GM19467 (cell line): ENCODE data around the gene TNNT2.

ENCODE experiments used
- ATAC-seq: cut with Tn5 transposase; IDR thresholded peaks from one replicate; pipeline ENCODE4 v1.9.1; 2021; ENCODE audit warnings: mild to moderate bottlenecking, moderate library complexity; ENCODE audit not compliant: unreplicated experiment

Gene TNNT2

DNA sequence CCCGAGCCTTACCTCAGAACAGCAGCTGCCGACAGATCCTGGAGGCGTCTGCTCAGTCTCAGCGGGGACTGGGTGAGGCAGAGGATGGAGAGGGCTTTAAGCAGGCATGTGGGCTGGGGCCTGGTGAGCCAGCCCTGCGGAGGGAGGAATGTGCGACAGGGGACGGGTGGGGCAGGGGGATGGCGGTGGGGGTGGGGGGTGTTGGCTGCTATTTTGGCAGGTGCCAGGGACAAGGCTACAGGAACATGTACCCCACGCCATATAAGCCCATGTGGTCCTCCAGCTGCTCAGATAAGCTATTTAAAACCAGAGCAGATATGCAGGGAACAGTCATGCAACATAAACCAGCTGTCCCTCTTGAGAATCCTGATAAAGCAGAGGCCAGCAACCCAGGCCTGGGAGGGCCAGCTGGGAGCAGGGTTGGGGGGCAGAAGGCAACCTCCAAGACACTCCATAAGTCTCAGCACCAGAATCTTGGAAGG, at the start of gene TNNT2:
Gene TNNT2 (minus strand): TSS at position 70 of the 482 bp plus-strand sequence. CDS start 4,426 bp downstream, outside the sequence.
- ATAC-seq: no peak

GRCh38 chr1:201426479-201427310, 49.2 kb upstream of the TNNT2 start:
- ATAC-seq: no peak

DNA sequence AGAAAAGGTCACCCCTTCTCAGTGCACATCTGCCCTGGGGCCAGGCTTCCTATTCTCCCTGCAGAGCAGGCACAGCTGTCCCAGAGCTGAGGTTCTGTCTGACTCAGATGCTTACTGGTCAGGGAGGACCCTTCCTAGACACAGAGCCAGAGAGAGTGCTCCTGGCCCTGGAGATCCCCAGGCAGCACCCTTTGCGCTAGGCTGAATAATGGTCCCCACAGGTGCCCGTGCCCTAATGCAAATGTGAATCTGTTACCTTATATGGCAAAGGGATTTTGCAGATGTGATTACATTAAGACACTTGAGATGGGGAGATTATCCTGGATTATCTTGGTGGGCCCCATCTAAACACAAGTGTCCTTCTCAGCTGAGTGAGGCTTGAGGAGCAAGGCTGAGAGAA, 46.7 kb upstream of the TNNT2 start:
- ATAC-seq: no peak

GRCh38 chr1:201423655-201424054, 46.2 kb upstream of the TNNT2 start:
- no peak for ATAC-seq

GRCh38 chr1:201422436-201423030, 45.1 kb upstream of the TNNT2 start:
- ATAC-seq: no peak

GRCh38 chr1:201422026-201422425, 44.5 kb upstream of the TNNT2 start:
- no peak for ATAC-seq

DNA sequence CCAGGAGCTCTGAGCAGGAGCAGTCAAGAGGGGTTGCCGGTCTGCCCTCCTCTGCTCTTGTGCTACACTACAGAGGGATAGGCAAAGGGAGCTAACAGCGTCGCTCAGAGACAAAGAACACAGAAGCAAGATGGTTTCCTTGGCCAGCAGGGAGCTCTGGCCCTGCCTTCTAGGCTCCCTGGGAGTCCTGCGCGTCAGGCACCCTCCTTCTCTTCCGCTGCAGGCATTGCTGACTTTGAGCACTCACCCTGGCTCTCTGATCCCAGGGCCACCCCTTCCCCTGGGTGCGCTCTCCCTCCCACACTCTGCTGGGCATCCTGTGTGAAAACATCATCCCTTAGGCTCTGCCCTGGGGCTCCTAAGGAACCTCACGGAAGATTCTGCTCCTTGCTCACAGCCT, 43.6 kb upstream of the TNNT2 start:
- no peak for ATAC-seq

DNA sequence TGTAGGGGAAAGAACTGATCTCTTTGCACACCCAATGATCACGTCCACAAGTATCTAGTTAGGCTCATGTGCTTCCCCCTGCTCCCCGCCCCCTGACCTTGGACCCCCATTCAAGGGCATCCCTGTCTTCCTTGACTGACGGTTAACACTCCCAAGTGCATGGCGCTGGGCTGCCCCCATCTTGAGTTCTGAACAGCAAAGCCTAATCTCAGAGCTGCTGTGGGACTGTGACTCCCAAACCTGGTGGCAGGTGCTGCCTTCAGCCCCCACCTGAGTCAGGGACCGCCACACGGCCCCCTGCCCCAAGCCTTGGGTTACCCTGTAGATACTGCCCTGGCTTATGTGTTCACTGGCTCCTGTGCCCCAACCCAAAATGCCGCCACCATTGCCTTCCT, 43.1 kb upstream of the TNNT2 start:
- no peak for ATAC-seq

DNA sequence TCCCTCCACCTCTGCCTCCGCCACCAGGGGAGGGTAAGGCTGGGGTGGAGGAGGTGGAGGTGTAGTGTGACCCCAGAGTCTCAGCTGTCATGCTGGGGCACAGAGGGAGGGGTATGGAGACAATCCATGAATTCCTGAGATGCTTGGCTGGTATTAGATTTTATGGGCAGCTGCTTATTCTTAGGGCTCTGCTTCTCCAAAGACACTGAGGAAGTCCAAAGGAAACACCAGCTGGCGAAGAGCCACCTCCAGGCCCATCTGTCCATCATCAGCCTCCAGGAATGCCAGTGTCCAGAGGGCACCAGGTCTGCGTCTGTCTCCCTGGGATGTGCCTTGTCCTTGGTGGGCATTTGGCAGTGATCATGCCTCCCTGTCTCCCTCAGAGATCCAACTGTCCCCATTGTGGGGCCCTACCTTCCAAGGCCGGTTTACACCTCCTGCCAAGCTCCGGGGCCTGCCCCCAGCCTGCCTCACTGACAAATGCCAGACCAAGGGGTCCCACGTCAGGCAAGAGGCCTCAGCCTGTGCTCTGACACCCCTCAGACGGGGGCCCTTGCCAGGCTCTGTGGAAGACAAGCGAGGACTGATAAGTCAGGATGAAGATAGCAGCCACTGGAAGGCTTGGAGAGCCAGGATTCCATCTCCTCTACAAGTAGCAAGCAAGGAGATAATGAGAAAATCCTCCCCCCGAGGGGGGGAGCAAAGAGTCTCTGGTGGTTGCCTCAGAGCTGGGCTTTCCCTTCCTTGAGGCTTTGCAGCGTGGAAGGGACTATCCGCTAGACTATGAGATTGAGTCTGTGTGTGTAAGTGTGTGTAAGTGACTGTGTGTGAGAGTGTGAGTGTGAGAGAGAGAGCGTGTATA, 42.5 kb upstream of the TNNT2 start:
- ATAC-seq: no peak

GRCh38 chr1:201419256-201419655, 41.8 kb upstream of the TNNT2 start:
- ATAC-seq: no peak

GRCh38 chr1:201418461-201418860, 41.0 kb upstream of the TNNT2 start:
- no peak for ATAC-seq

DNA sequence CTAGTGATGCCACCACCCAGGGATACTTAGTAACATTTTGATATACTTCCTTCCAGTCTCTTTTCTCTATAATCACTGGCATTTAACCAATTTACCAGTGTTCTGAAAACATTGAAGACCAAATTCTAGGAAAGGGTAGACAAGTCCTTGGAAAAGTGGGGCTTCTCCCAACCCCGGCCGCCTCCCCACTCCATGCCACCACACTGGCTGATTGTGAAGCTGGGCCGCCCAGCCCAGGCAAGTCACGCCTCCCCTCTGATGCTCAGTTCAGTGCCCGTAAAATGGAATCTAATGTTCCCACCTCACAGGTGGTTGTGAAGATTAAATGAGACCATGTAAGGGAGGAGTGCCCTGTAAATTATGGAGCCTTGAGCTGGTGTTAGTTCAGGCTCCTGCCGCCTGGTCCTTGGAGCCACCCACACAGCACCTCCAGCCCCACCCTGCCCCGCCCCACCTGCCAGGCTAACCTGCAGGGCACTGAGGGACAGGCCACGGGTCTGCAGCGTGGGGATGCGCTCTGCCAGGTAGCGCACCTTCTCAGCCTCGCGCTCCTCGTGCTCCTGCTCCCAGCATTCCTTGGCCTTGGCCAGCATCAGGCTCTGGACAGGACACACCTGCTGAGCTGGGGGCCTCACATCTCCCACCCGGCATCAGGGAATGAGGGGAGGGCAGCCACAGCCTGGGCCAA, 36.7 kb upstream of the TNNT2 start:
- ATAC-seq: no peak

DNA sequence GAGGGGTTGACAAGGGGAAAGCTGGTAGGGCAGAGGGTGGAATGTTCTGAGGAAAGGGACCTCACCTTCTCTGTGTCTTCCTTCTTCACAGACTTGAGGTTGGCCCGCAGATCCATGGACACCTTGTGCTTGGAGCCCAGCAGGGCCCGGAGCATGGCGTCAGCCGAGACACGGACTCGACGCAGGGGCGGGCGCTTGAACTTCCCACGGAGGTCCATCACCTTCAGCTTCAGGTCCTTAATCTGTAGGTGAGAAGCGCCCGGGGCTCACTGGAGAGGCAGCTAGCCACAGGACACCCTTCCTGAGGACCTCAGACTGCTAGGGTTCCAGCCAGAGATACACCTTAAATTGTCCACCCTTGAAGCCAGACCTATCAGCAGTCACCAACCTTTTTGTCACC, 33.8 kb upstream of the TNNT2 start:
- no peak for ATAC-seq

- ATAC-seq: no peak
These were observed 32.0 kb upstream of the TNNT2 start for GRCh38 chr1:201409440-201409839.

DNA sequence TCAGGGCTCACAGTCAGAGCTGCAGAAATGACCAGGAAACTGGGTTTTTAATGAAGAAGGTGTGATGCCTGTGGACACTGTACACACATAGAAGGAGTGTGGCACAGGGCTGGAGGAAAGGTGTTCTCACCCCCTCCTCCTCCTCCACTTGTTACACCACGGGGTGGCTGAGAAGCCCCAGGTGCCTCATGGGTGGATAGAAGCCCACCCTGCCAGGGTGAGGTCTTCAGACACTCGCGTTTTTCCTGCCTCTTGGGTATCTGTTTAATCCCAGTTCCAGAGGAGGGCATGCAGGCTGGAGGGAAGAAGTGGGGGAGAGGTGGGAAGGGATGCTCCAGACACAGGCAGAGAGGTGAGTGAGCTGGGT, 31.3 kb upstream of the TNNT2 start:
- ATAC-seq: no peak

- no peak for ATAC-seq
These were observed 30.8 kb upstream of the TNNT2 start for GRCh38 chr1:201408176-201408833.

- no peak for ATAC-seq
These were observed 29.4 kb upstream of the TNNT2 start for GRCh38 chr1:201406831-201407406.

DNA sequence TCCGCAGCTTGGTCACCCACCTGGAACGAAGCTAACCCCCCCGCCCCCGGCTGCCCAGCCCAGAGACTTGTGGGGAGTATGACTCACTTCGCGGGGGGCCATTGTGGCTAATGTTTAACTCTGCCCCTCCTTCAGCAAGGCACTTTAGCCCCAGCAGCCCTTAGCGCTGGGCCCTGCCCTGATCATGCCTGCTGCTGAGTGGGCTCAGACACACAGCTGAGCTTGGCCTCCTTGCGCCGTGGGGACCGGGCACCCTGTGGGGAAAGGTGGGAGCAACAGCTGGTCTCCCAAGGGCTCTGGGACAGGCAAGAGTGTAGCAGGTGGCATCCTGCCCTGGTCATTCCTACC, 28.0 kb upstream of the TNNT2 start:
- ATAC-seq: no peak

- ATAC-seq: no peak
These were observed 27.4 kb upstream of the TNNT2 start for GRCh38 chr1:201404722-201405483.
